Fibroblast of upper back skin (primary cell): ENCODE data around the gene FAM124B.

Experiments
- DNase-seq: peaks from one replicate; pipeline ENCODE4 v3.0.0-alpha.2; 2013

FAM124B gene

GRCh38 chr2:224379986-224380385, 21.9 kb downstream of the FAM124B start:
- no peak for DNase-seq

- no peak for DNase-seq
Observed at GRCh38 chr2:224379172-224379571, 22.7 kb downstream of the FAM124B start.

- DNase-seq = no peak
Observed at GRCh38 chr2:224378701-224379097, 23.2 kb downstream of the FAM124B start.

GRCh38 chr2:224377751-224378700, 23.9 kb downstream of the FAM124B start:
- DNase-seq = no peak

- no peak for DNase-seq
Observed at GRCh38 chr2:224372641-224373040, 29.3 kb downstream of the FAM124B start.

GRCh38 chr2:224369028-224369632, 32.8 kb downstream of the FAM124B start:
- peak; percentile 52 for DNase-seq

- peak; percentile 32 for DNase-seq
Observed at GRCh38 chr2:224366267-224366844, 35.6 kb downstream of the FAM124B start.

- no peak for DNase-seq
Observed at GRCh38 chr2:224365331-224365730, 36.6 kb downstream of the FAM124B start.

- no peak for DNase-seq
Observed at GRCh38 chr2:224363281-224363680, 38.6 kb downstream of the FAM124B start.

GRCh38 chr2:224362094-224362493, 39.8 kb downstream of the FAM124B start:
- no peak for DNase-seq

- DNase-seq = no peak
Observed at GRCh38 chr2:224360801-224361251, 41.1 kb downstream of the FAM124B start.

- DNase-seq = no peak
Observed at GRCh38 chr2:224359569-224359968, 42.3 kb downstream of the FAM124B start.

- DNase-seq = peak; percentile 51
Observed at GRCh38 chr2:224357098-224357901, 44.6 kb downstream of the FAM124B start.

- no peak for DNase-seq
Observed at GRCh38 chr2:224354632-224355211, 47.2 kb downstream of the FAM124B start.

- no peak for DNase-seq
Observed at GRCh38 chr2:224350703-224351102, 51.2 kb downstream of the FAM124B start.

GRCh38 chr2:224349396-224349795, 52.5 kb downstream of the FAM124B start:
- no peak for DNase-seq

GRCh38 chr2:224347176-224348051, 54.5 kb downstream of the FAM124B start:
- DNase-seq = peak; percentile 46

GRCh38 chr2:224345492-224345891, 56.4 kb downstream of the FAM124B start:
- no peak for DNase-seq

- DNase-seq = no peak
Observed at GRCh38 chr2:224343226-224343625, 58.7 kb downstream of the FAM124B start.

GRCh38 chr2:224335991-224336390, 65.9 kb downstream of the FAM124B start:
- DNase-seq = no peak

- DNase-seq = no peak
Observed at GRCh38 chr2:224334726-224335125, 67.2 kb downstream of the FAM124B start.
